AG04450 (cell line): ENCODE measurements around the gene FYN. TPM values are rescaled to one million over a fixed set of nuclear protein-coding genes. Genes with fewer than 3 reads are reported as not detected.

Experiments used
- CTCF ChIA-PET: fragments of 300-600, 350-600 bp; formaldehyde crosslinking; extraction: SDS; loops from one replicate; lab custom pipeline; 2022; ENCODE audit warnings: antibody characterized with exemption, inconsistent platforms; lab: Charles Lee
- POLR2A ChIA-PET: fragments of 350-600 bp; formaldehyde crosslinking; extraction: SDS; loops from one replicate; lab custom pipeline; 2021; ENCODE audit warnings: antibody characterized with exemption, inconsistent platforms; lab: Yijun Ruan, JAX
- DNase-seq: peaks from one replicate; pipeline ENCODE4 v3.0.0-alpha.2; 2011; ENCODE audit warnings: low read depth, low spot score
- H3K27ac ChIP-seq: one replicate; pipeline ENCODE4 v1.5.1; 2012; ENCODE audit warnings: low read depth, low read length, control low read depth
- H3K27me3 ChIP-seq: one replicate; pipeline ENCODE4 v1.6.0; 2012; ENCODE audit warnings: low read length; ENCODE audit not compliant: control insufficient read depth, insufficient read depth
- H3K4me3 ChIP-seq: 2 replicates; pipeline ENCODE4 v1.5.1; 2011; ENCODE audit warnings: mild to moderate bottlenecking, low read depth, low read length, control low read depth
- H3K9me3 ChIP-seq: 2 replicates; pipeline ENCODE4 v1.5.1; 2012; ENCODE audit warnings: low read length; ENCODE audit not compliant: control insufficient read depth, insufficient read depth
- polyA plus RNA-seq: library from polyadenylated mRNA; depleted of rRNA; stranded (reverse); fragments of >200 nt; gene quantifications from 2 replicates; pipeline ENCODE4 v1.2.3, GENCODE V29; 2011
- TF ChIP-seq, protein P1 (sequence below): IDR thresholded peaks from 2 replicates; pipeline ENCODE4 v1.5.1; 2011; ENCODE audit warnings: low read depth, low read length, control low read depth, inconsistent platforms

Gene FYN
- polyA plus RNA-seq, 1 experiment = 29.0 TPM

DNA sequence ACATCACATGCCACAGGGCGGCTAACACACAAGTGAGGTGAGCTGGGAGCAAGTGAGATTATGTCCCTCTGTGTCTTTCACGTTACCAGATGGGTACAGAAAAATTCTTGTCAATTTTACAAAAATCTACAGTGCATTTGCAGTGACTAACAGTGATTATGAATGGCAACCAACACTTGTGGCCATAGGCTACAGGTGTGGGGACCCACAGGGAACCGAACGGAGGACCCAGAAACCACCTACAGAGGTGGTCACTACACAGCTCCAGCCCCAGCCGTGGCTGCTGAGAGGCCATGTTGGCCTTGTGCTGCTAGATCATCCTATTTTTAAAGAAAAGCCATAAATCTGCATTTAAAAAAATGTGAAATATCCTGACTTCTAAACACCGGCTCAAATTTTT, 50.2 kb downstream of the FYN start:
- POLR2A ChIA-PET = interaction anchor here (0.7 kb wide), 1 partner anchor 101 kb away, joined by 3 read pairs; no protein-coding TSS in a partner anchor

DNA sequence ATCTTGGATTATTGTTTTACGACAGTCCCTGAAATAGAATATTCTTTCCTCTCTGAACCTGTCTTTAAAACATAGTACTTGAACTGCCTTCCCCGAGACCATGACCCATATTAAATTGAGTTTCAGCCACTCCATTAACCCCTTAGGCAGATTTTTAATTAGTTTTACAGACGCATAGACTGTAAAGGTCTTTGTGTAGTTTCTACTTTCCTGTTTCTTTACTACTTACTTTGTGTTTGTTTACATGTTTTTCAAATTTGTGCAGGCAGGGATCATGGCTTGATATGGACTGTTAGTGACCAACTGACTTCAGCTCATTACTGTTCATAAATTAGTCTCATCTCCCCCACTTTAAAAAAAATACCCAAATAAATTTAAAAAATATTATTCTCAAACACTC, 53.8 kb downstream of the FYN start:
- H3K9me3 ChIP-seq = no peaks in the 10 kb centered on the region
- POLR2A ChIA-PET = interaction anchor here (1.0 kb wide), 1 partner anchor 15 kb away, joined by 4 read pairs; no protein-coding TSS in a partner anchor
- CTCF ChIA-PET = interaction anchor here (0.6 kb wide), 1 partner anchor 224 kb away, joined by 7 read pairs; no protein-coding TSS in a partner anchor
- no peaks in the 10 kb centered on the region for H3K27me3 ChIP-seq
- TF ChIP-seq, protein P1, sequence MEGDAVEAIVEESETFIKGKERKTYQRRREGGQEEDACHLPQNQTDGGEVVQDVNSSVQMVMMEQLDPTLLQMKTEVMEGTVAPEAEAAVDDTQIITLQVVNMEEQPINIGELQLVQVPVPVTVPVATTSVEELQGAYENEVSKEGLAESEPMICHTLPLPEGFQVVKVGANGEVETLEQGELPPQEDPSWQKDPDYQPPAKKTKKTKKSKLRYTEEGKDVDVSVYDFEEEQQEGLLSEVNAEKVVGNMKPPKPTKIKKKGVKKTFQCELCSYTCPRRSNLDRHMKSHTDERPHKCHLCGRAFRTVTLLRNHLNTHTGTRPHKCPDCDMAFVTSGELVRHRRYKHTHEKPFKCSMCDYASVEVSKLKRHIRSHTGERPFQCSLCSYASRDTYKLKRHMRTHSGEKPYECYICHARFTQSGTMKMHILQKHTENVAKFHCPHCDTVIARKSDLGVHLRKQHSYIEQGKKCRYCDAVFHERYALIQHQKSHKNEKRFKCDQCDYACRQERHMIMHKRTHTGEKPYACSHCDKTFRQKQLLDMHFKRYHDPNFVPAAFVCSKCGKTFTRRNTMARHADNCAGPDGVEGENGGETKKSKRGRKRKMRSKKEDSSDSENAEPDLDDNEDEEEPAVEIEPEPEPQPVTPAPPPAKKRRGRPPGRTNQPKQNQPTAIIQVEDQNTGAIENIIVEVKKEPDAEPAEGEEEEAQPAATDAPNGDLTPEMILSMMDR = no peak
- H3K27ac ChIP-seq = no peak overlapping the region
- no peak overlapping the region for H3K4me3 ChIP-seq
- DNase-seq = no peak

More for the DNA sequence above, 50.2 kb downstream of the FYN start:
- Histone ChIP-seq H3K9me3 (no peaks in the 10 kb centered on the region), H3K27ac (peak overlapping the region; percentile 31), H3K4me3 (no peak overlapping the region), H3K27me3 (no peaks in the 10 kb centered on the region)
- CTCF ChIA-PET = interaction anchor here (1.1 kb wide), 1 partner anchor 220 kb away, joined by 4 read pairs; no protein-coding TSS in a partner anchor
- TF ChIP-seq, protein P1 = no peak
- no peak for DNase-seq

DNA sequence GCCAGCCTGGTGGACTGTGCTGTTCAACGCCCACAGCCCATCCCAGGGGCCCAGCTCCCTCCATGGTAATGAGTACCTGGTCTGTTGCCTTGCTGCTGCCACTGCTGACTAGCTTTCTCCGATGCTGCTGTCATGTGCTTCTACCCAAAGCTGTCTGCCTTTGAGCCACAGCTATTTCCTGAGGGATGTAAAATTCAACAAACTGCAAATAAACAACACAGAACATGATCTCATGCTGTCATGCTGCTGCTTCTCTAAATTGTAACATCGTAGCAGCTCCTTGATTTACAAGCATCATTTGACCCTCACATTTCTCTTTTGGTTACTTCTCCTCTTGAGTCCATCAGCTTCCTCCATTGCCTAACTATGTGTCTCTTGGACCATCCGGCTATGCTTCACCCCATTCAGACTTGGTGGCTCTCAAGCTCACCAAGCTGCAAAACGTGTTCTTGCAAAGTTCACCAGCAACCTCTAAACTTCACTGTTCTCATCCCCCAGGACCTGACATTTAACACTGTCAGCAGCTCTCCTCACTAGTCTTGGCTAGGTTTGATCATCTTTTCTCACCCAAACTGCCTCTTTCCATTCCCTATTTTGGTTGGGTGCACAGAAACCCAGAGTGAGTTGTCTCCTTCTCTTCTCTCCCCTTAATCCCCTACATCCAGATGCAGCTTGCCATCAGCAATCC, 54.6 kb downstream of the FYN start:
- H3K27ac ChIP-seq = no peak overlapping the region
- no peak for DNase-seq
- CTCF ChIA-PET = interaction anchor here (0.8 kb wide), 1 partner anchor 225 kb away, joined by 3 read pairs; no protein-coding TSS in a partner anchor
- TF ChIP-seq, protein P1 = no peak
- POLR2A ChIA-PET = interaction anchor here (0.8 to 1.0 kb wide), 2 partner anchors 15 to 36 kb away, joined by 4 read pairs; no protein-coding TSS in a partner anchor
- no peaks in the 10 kb centered on the region for H3K9me3 ChIP-seq
- H3K27me3 ChIP-seq = no peaks in the 10 kb centered on the region
- H3K4me3 ChIP-seq = no peak overlapping the region

DNA sequence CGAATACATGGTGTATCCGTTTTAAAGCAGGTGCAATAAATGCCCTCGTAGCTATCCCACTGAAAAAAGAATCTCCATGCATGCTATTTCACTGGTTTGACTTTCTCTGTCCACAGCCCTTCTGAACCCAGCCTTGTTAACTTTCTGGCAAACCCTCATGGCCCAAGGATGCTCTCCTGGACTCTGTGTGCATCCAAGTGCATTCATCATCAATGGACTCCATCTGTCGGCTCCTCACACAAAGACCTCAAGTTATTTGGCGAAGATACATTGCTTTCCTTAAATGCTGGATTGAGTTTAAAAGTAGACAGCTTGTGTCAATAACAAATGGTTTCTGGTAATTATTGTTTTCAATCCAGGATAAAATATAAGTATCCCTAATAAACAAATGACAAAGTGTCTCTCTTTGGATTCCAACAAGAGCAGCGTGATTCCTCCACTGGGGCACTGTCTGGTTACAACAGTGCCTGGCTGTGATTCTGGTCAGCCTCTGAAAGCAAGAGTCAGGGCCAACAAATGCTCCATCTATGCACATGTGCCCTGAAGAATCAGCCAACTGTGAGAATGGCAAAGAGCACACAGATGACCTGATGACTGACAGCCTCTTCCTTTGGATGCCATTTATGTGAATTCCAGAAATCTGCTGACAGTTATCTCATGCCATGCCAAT, 55.7 kb downstream of the FYN start:
- Histone ChIP-seq H3K9me3 (no peaks in the 10 kb centered on the region), H3K4me3 (no peak overlapping the region), H3K27me3 (no peaks in the 10 kb centered on the region), H3K27ac (no peak overlapping the region)
- no peak for DNase-seq
- CTCF ChIA-PET = interaction anchor here (0.6 kb wide), 1 partner anchor 1126 kb away, joined by 3 read pairs; no protein-coding TSS in a partner anchor
- POLR2A ChIA-PET = no interaction called here
- TF ChIP-seq, protein P1 = no peak
